B cell (primary cell): ENCODE results near the gene AIFM1. TPM values are rescaled to one million over a fixed set of nuclear protein-coding genes. Genes with fewer than 3 reads are reported as not detected.
A peak's percentile ranks its signal among the peaks of the same experiment; 100 is the strongest.

ENCODE experiments used
- ATAC-seq: fragments of 200-7000 bp; cut with Tn5 transposase; one replicate; pipeline ENCODE4 v1.10.0; 2021; ENCODE audit warnings: low read depth, mild to moderate bottlenecking, moderate number of reproducible peaks, moderate library complexity
- CTCF ChIA-PET: fragments of 350-600 bp; sonication (Branson Sonifier 250); formaldehyde crosslinking; loops from one replicate; lab custom pipeline; 2021; ENCODE audit warnings: antibody characterized with exemption, inconsistent platforms; lab: Charles Lee
- POLR2A ChIA-PET: fragments of 350-600 bp; sonication (Branson Sonifier 250); formaldehyde crosslinking; loops from one replicate; lab custom pipeline; 2021; ENCODE audit warnings: antibody characterized with exemption; lab: Charles Lee
- DNase-seq: peaks from one replicate; pipeline ENCODE4 v3.0.0; 2013
- H2AFZ ChIP-seq: 2 replicates; pipeline ENCODE4 v1.6.1; 2012; ENCODE audit warnings: mild to moderate bottlenecking, low read depth, low read length; ENCODE audit not compliant: insufficient read depth, poor library complexity, severe bottlenecking
- H3K27ac ChIP-seq, 2 donors: 1 replicate in 1 of 2; 2 replicates in 1 of 2; pipeline ENCODE4 v1.5.1; 2012 to 2013; ENCODE audit warnings: low read length in 2 of 2, mild to moderate bottlenecking in 2 of 2, moderate library complexity in 1 of 2
- H3K27me3 ChIP-seq, 4 experiments: fragments of 200-600 bp in 1 of 4; sonication (generic) in 1 of 4; replicated peaks in 1 of 4; 1 replicate in 2 of 4; 2 replicates in 2 of 4; pipeline versions ENCODE4 v1.6.1 to v1.7.0; 2013 to 2016; ENCODE audit warnings: low read length in 3 of 4, mild to moderate bottlenecking in 2 of 4, mixed read lengths in 1 of 4, moderate library complexity in 1 of 4; ENCODE audit not compliant: insufficient read depth in 4 of 4, control insufficient read depth in 3 of 4; ENCODE audit errors: control extremely low read depth in 1 of 4
- H3K36me3 ChIP-seq, 2 experiments: replicated peaks in 1 of 2; 1 replicate in 1 of 2; 2 replicates in 1 of 2; pipeline versions ENCODE4 v1.6.1 to v1.7.1; 2013; ENCODE audit warnings: low read length in 1 of 2; ENCODE audit not compliant: insufficient read depth in 2 of 2, control insufficient read depth in 1 of 2; ENCODE audit errors: control extremely low read depth in 1 of 2, extremely low read depth in 1 of 2
- H3K4me1 ChIP-seq, 2 donors: fragments of 200-600 bp in 1 of 2; sonication (generic) in 1 of 2; 1 replicate in 1 of 2; 2 replicates in 1 of 2; pipeline versions ENCODE4 v1.5.1 to v1.6.1; 2013 to 2017; ENCODE audit warnings: low read length in 2 of 2; ENCODE audit not compliant: control insufficient read depth in 2 of 2, insufficient read depth in 2 of 2
- H3K4me2 ChIP-seq: replicated peaks from 2 replicates; pipeline ENCODE3; 2012; ENCODE audit warnings: mild to moderate bottlenecking, low read depth, low read length; ENCODE audit not compliant: poor library complexity, severe bottlenecking
- H3K4me3 ChIP-seq, 5 experiments: fragments of 200-600 bp in 1 of 5; sonication (generic) in 1 of 5; 1 replicate in 3 of 5; 2 replicates in 2 of 5; pipeline versions ENCODE4 v1.5.1 to v1.7.0; 2011 to 2016; ENCODE audit warnings: low read length in 4 of 5, mild to moderate bottlenecking in 4 of 5, low read depth in 2 of 5, control low read depth in 1 of 5, moderate library complexity in 1 of 5; ENCODE audit not compliant: insufficient read depth in 1 of 5; ENCODE audit errors: control extremely low read depth in 1 of 5, extremely low read depth in 1 of 5
- H3K79me2 ChIP-seq: fragments of 200-600 bp; sonication (generic); one replicate; pipeline ENCODE4 v1.6.0; 2016; ENCODE audit warnings: low read length; ENCODE audit not compliant: control insufficient read depth, insufficient read depth
- H3K9ac ChIP-seq: fragments of 200-600 bp; sonication (generic); 2 replicates; pipeline ENCODE4 v1.6.1; 2017; ENCODE audit warnings: mild to moderate bottlenecking, low read length, moderate library complexity
- H3K9me3 ChIP-seq, 3 donors: one replicate each; pipeline versions ENCODE4 v1.6.1 to v1.7.1; 2013; ENCODE audit warnings: low read length in 2 of 3; ENCODE audit not compliant: control insufficient read depth in 2 of 3, insufficient read depth in 1 of 3; ENCODE audit errors: control extremely low read depth in 1 of 3
- H4K20me1 ChIP-seq: 2 replicates; pipeline ENCODE4 v1.6.0; 2012; ENCODE audit warnings: mild to moderate bottlenecking, low read length; ENCODE audit not compliant: insufficient read depth, control insufficient read depth, poor library complexity, severe bottlenecking
- H3K27ac Mint-ChIP-seq: one replicate; pipeline ENCODE4 v1.8.0; 2021; ENCODE audit warnings: mixed read lengths
- H3K27me3 Mint-ChIP-seq: one replicate; pipeline ENCODE4 v1.8.0; 2021; ENCODE audit warnings: mixed read lengths
- H3K4me1 Mint-ChIP-seq: one replicate; pipeline ENCODE4 v1.8.0; 2021; ENCODE audit warnings: mixed read lengths
- H3K4me3 Mint-ChIP-seq: one replicate; pipeline ENCODE4 v1.8.0; 2021; ENCODE audit warnings: mixed read lengths
- H3K9me3 Mint-ChIP-seq: one replicate; pipeline ENCODE4 v1.8.0; 2022; ENCODE audit warnings: mixed read lengths; ENCODE audit not compliant: insufficient read depth
- CTCF ChIP-seq: fragments of 200-600 bp; IDR thresholded peaks from one replicate; pipeline ENCODE4 v1.8.0; 2022; ENCODE audit warnings: antibody characterized with exemption, mild to moderate bottlenecking
- EZH2 ChIP-seq: IDR thresholded peaks from 2 replicates; pipeline ENCODE4 v1.6.1; 2012; ENCODE audit warnings: borderline replicate concordance, low read depth, mild to moderate bottlenecking, moderate library complexity, low read length; ENCODE audit not compliant: insufficient read depth, poor library complexity, severe bottlenecking
- WGBS: methylation state at CpG from one replicate; pipeline ENCODE4 v1.1.5; 2013; ENCODE audit warnings: missing lambda C conversion rate; ENCODE audit not compliant: insufficient coverage; 5-methylcytosine and 5-hydroxymethylcytosine counted together
- intact Hi-C: fragments of 100-400 bp; cut with micrococcal nuclease; formaldehyde crosslinking; loops from one replicate; pipeline ENCODE4 v1.10.0; 2022
- polyA plus RNA-seq: library from polyadenylated mRNA; depleted of rRNA; stranded (reverse); fragments of >200 nt; gene quantifications from 2 replicates; pipeline ENCODE4 v1.2.3, GENCODE V29; 2012
- total RNA-seq, 2 donors: library from RNA; stranded (reverse); fragments of 120-200 nt in 1 of 2; gene quantifications; 1 replicate in 1 of 2; 2 replicates in 1 of 2; pipeline versions ENCODE4 v1.2.3 to v1.2.4, GENCODE V29; 2013 to 2022

AIFM1 gene
- total and polyA plus RNA-seq, 2 donors (not counting 1 experiment from before 2014, with no cell fraction given), result 11.4 to 15.9 TPM

GRCh38 chrX:130163398-130163797 lies 2.2 kb downstream of the AIFM1 start:
- Histone ChIP-seq H3K4me1 (peaks cover 13 to 17% of the 10 kb centered on the region in 2 donors), H3K27ac (no peak overlapping the region), H3K36me3 (peaks cover 0 to 2% of the 10 kb centered on the region in 2 experiments), H2AFZ (no peak overlapping the region), H3K79me2 (peaks cover 14% of the 10 kb centered on the region), H3K9ac (no peak overlapping the region), H4K20me1 (no peaks in the 10 kb centered on the region), H3K4me3 (no peak overlapping the region), H3K9me3 (no peaks in the 10 kb centered on the region), H3K4me2 (no peak overlapping the region), H3K27me3 (no peaks in the 10 kb centered on the region)
- WGBS, result no CpG with 5 or more reads among the region's 2 CpGs
- H3K4me1 Mint-ChIP-seq, result peaks cover 26% of the 10 kb centered on the region
- H3K9me3 Mint-ChIP-seq, result no peaks in the 10 kb centered on the region
- peak overlapping the region; percentile 15 for H3K27ac Mint-ChIP-seq
- H3K4me3 Mint-ChIP-seq, result no peak overlapping the region
- ChIA-PET POLR2A (interaction anchor here (0.7 kb wide), 1 partner anchor 20 kb away, joined by 4 read pairs; no protein-coding TSS in a partner anchor), CTCF (interaction anchor here (1.0 to 2.3 kb wide), 2 partner anchors 82 to 83 kb away, joined by 3 to 8 read pairs; no protein-coding TSS in a partner anchor)
- no peak for DNase-seq
- no peaks in the 10 kb centered on the region for H3K27me3 Mint-ChIP-seq
- intact Hi-C loops, result no loop called here
- TF ChIP-seq EZH2, result no peak
- TF ChIP-seq CTCF, result no peak
- ATAC-seq, result no peak

- ATAC-seq (no peak), DNase-seq (no peak)
- Histone ChIP-seq H3K79me2 (peaks cover 14% of the 10 kb centered on the region), H2AFZ (no peak overlapping the region), H3K36me3 (peaks cover 0 to 2% of the 10 kb centered on the region in 2 experiments), H3K9me3 (no peaks in the 10 kb centered on the region), H3K4me1 (peaks cover 13 to 17% of the 10 kb centered on the region in 2 donors), H3K27ac (no peak overlapping the region), H3K4me2 (no peak overlapping the region), H3K9ac (no peak overlapping the region), H3K4me3 (no peak overlapping the region), H3K27me3 (no peaks in the 10 kb centered on the region), H4K20me1 (no peaks in the 10 kb centered on the region)
- intact Hi-C loops, result no loop called here
- H3K9me3 Mint-ChIP-seq, result no peaks in the 10 kb centered on the region
- H3K27me3 Mint-ChIP-seq, result no peaks in the 10 kb centered on the region
- CTCF ChIA-PET, result interaction anchor here (0.8 to 1.0 kb wide), 3 partner anchors 40 to 81 kb away, joined by 3 read pairs; no protein-coding TSS in a partner anchor
- H3K4me3 Mint-ChIP-seq, result no peak overlapping the region
- no CpG with 5 or more reads among the region's 6 CpGs for WGBS
- POLR2A ChIA-PET, result no interaction called here
- H3K4me1 Mint-ChIP-seq, result peaks cover 26% of the 10 kb centered on the region
- no peak overlapping the region for H3K27ac Mint-ChIP-seq
- TF ChIP-seq EZH2 (no peak), CTCF (no peak)
These were observed 3.4 kb downstream of the AIFM1 start for GRCh38 chrX:130162094-130162735.
